Measurements from ENCODE around the gene ICOS. TPM values are rescaled to one million over a fixed set of nuclear protein-coding genes. Genes with fewer than 3 reads are reported as not detected.

The ICOS gene
- total and polyA plus RNA-seq, 5 donors from 2014 or later = 33.0 to 195 (median 40.0) TPM

DNA sequence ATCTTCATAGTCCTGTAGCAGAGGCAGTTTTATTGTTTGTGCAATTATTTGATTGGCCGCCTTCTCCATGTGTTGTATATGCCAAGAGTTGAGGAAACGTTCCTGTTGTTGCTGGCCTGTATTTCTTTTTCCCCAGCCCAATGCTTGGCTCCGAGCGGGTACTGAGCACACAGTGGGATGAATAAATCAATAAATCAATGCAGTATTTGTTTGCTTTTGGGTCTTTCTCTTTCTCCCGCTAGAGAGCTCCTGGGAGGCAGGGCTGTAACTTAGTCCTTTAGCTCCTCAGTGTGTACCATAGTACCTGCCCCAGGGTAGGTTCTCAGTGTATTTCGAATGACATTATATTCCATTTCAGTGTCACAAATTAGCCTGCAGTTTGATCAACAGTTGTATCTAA, 71.8 kb downstream of the ICOS start:
- no peaks in the 10 kb centered on the region for H3K27me3 Mint-ChIP-seq
- peaks cover 39 to 61% (median 48%) of the 10 kb centered on the region in 4 donors for H3K4me1 Mint-ChIP-seq
- peak overlapping the region in 1 of 4 donors; percentile 17 for H3K4me3 Mint-ChIP-seq

GRCh38 chr2:204010628-204011560, 74.3 kb downstream of the ICOS start:
- no peaks in the 10 kb centered on the region for H3K27me3 Mint-ChIP-seq
- Histone ChIP-seq H3K36me3 (ENCODE audit: control insufficient read depth, insufficient read depth, low read length) (no peaks in the 10 kb centered on the region), H3K27me3 (ENCODE audit: control insufficient read depth, insufficient read depth, low read length) (no peaks in the 10 kb centered on the region), H3K4me1 (ENCODE audit: control insufficient read depth, insufficient read depth, low read length, poor library complexity, severe bottlenecking) (peaks cover 16% of the 10 kb centered on the region), H3K9me3 (ENCODE audit: control insufficient read depth in 2 of 2, low read length in 2 of 2) (no peaks in the 10 kb centered on the region), H3K27ac (ENCODE audit: insufficient read depth, low read length, poor library complexity, severe bottlenecking) (no peak overlapping the region), H3K4me3 (ENCODE audit: low read depth, low read length) (no peak overlapping the region)
- H3K9me3 Mint-ChIP-seq = peaks cover 0 to 8% (median 0%) of the 10 kb centered on the region in 7 donors
- H3K36me3 Mint-ChIP-seq = no peaks in the 10 kb centered on the region
- DNase-seq (no peak), ATAC-seq (ENCODE audit: low read depth in 2 of 2) (no peak)
- H3K27ac Mint-ChIP-seq = peak overlapping the region in 1 of 3 donors; percentile 36
- peak overlapping the region in 1 of 4 donors; percentile 10 for H3K4me3 Mint-ChIP-seq
- H3K4me1 Mint-ChIP-seq = peaks cover 20 to 48% (median 32%) of the 10 kb centered on the region in 4 donors

More for the DNA sequence above, 71.8 kb downstream of the ICOS start:
- H3K9me3 ChIP-seq (ENCODE audit: control insufficient read depth in 2 of 2, low read length in 2 of 2) = no peaks in the 10 kb centered on the region
- ATAC-seq (ENCODE audit: low read depth in 2 of 2) (no peak), DNase-seq (no peak)
- no peaks in the 10 kb centered on the region for H3K36me3 Mint-ChIP-seq
- peak overlapping the region in 1 of 3 donors; percentile 27 for H3K27ac Mint-ChIP-seq
- H3K9me3 Mint-ChIP-seq = peaks cover 0 to 8% (median 0%) of the 10 kb centered on the region in 7 donors
- peaks cover 41% of the 10 kb centered on the region for H3K4me1 ChIP-seq (ENCODE audit: control insufficient read depth, insufficient read depth, low read length, poor library complexity, severe bottlenecking)
- no peak overlapping the region for H3K4me3 ChIP-seq (ENCODE audit: low read depth, low read length)
- H3K36me3 ChIP-seq (ENCODE audit: control insufficient read depth, insufficient read depth, low read length) = no peaks in the 10 kb centered on the region
- H3K27ac ChIP-seq (ENCODE audit: insufficient read depth, low read length, poor library complexity, severe bottlenecking) = no peak overlapping the region
- H3K27me3 ChIP-seq (ENCODE audit: control insufficient read depth, insufficient read depth, low read length) = no peaks in the 10 kb centered on the region

Other genes starting within 250 kb of the ICOS start
- gene CD28, start 230.1 kb upstream of the ICOS start, total RNA-seq = 235 TPM
- gene CD28, start 230.1 kb upstream of the ICOS start, polyA plus RNA-seq = 100 to 1,000 TPM in 3 of 4 donors, 10 to 100 TPM in 1; 92.6 to 184 (median 130) TPM
- 459 TPM for gene CTLA4, start 69.0 kb upstream of the ICOS start, total RNA-seq
- 10 to 100 TPM; 52.1 to 79.2 (median 55.7) TPM for gene CTLA4, start 69.0 kb upstream of the ICOS start, polyA plus RNA-seq